Esophagus muscularis mucosa (tissue), 4 donors: ENCODE results near the gene ZFYVE28.

Experiments
- CTCF ChIP-seq, 3 experiments: fragments of 200-600 bp in 2 of 3; fragments of 450-650 bp in 1 of 3; sonication (generic) in 2 of 3; IDR thresholded peaks; one replicate each; pipeline ENCODE4 v1.5.1; 2017 to 2019; ENCODE audit warnings: antibody characterized with exemption in 3 of 3, mild to moderate bottlenecking in 2 of 3, moderate library complexity in 1 of 3
- EP300 ChIP-seq: sonication (generic); formaldehyde crosslinking; IDR thresholded peaks from one replicate; pipeline ENCODE4 v1.6.1; 2017; ENCODE audit warnings: antibody characterized with exemption
- POLR2A ChIP-seq: fragments of 450-650 bp; IDR thresholded peaks from one replicate; pipeline ENCODE4 v1.6.1; 2017; ENCODE audit warnings: antibody characterized with exemption, moderate library complexity, mild to moderate bottlenecking, low read depth
- POLR2AphosphoS5 ChIP-seq, 2 donors: sonication (generic); formaldehyde crosslinking; IDR thresholded peaks; one replicate each; pipeline ENCODE4 v1.6.1; 2017; ENCODE audit warnings: antibody characterized with exemption in 2 of 2

GRCh38 chr4:2427383-2428334 is 9.2 kb upstream of the ZFYVE28 start:
- TF ChIP-seq CTCF (IDR thresholded peaks at IDR 0.05) (no peak), EP300 (no peak), POLR2AphosphoS5 (IDR thresholded peaks at IDR 0.05) (no peak), POLR2A (no peak)
